ENCODE results near the gene PRKCZ.

DNA sequence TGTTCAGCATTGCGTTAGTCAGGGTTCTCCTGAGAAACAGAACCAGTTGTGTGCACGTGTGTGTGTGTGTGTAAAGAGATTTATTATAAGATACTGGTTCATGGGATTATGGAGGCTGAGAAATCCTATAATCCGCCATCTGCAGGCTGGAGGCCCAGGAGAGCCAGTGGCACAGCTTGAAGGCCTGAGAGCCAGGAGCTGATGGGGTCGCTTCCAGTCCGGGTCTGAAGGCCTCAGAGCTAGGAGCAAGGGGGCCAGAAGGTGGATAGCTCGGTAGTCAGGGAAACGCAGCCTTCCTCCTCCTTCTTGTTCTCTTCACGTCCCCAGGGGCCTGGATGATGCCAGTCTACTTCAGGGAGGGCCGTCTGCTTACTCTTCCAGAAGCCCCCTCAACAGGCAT lies 106.7 kb downstream of the PRKCZ start:
- TF ChIP-seq TAF1 (IDR thresholded peaks at IDR 0.05; ENCODE audit: low read depth, low read length) (no peak), POLR2A (IDR thresholded peaks at IDR 0.05; ENCODE audit: low read depth, low read length) (no peak)
